Activated CD8-positive, alpha-beta T cell treated with anti-CD3 and anti-CD28 coated beads for 36 hours (primary cell): ENCODE measurements around the gene SLC46A3. TPM values are rescaled to one million over a fixed set of nuclear protein-coding genes. Genes with fewer than 3 reads are reported as not detected.

ENCODE experiments used
- ATAC-seq: fragments of 200-7000 bp; cut with Tn5 transposase; one replicate; pipeline ENCODE4 v1.10.0; 2021; ENCODE audit warnings: mild to moderate bottlenecking, moderate library complexity
- CTCF ChIA-PET: fragments of 350-600 bp; sonication (Branson Sonifier 250); formaldehyde crosslinking; loops from one replicate; lab custom pipeline; 2021; ENCODE audit warnings: antibody characterized with exemption; lab: Charles Lee
- POLR2A ChIA-PET: fragments of 350-600 bp; sonication (Branson Sonifier 250); formaldehyde crosslinking; loops from one replicate; lab custom pipeline; 2021; ENCODE audit warnings: antibody characterized with exemption; lab: Charles Lee
- DNase-seq: peaks from one replicate; pipeline ENCODE4 v3.0.0-alpha.2; 2020
- H3K27ac Mint-ChIP-seq: one replicate; pipeline ENCODE4 v1.8.0; 2021; ENCODE audit warnings: mild to moderate bottlenecking, mixed read lengths
- H3K27me3 Mint-ChIP-seq: one replicate; pipeline ENCODE4 v1.8.0; 2021; ENCODE audit warnings: mixed read lengths
- H3K36me3 Mint-ChIP-seq: one replicate; pipeline ENCODE4 v1.8.0; 2021; ENCODE audit warnings: low read depth, mixed read lengths
- H3K4me1 Mint-ChIP-seq: one replicate; pipeline ENCODE4 v1.8.0; 2021; ENCODE audit warnings: low read depth, mixed read lengths
- H3K4me3 Mint-ChIP-seq: one replicate; pipeline ENCODE4 v1.8.0; 2021; ENCODE audit warnings: mild to moderate bottlenecking, moderate library complexity, mixed read lengths
- H3K9me3 Mint-ChIP-seq: one replicate; pipeline ENCODE4 v1.8.0; 2021; ENCODE audit warnings: mixed read lengths
- intact Hi-C: fragments of 100-400 bp; cut with micrococcal nuclease; formaldehyde crosslinking; loops from one replicate; pipeline ENCODE4 v1.10.0; 2022
- total RNA-seq, 2 experiments: library from RNA; stranded (reverse); gene quantifications; one replicate each; pipeline ENCODE4 v1.2.3, GENCODE V29; 2021
- TF ChIP-seq, protein P1 (sequence below): fragments of 200-600 bp; IDR thresholded peaks from one replicate; pipeline ENCODE4 v1.8.0; 2022; ENCODE audit warnings: antibody characterized with exemption, mild to moderate bottlenecking

Gene SLC46A3
- total RNA-seq, 2 experiments from 2014 or later, result 3.2 to 3.4 TPM

DNA sequence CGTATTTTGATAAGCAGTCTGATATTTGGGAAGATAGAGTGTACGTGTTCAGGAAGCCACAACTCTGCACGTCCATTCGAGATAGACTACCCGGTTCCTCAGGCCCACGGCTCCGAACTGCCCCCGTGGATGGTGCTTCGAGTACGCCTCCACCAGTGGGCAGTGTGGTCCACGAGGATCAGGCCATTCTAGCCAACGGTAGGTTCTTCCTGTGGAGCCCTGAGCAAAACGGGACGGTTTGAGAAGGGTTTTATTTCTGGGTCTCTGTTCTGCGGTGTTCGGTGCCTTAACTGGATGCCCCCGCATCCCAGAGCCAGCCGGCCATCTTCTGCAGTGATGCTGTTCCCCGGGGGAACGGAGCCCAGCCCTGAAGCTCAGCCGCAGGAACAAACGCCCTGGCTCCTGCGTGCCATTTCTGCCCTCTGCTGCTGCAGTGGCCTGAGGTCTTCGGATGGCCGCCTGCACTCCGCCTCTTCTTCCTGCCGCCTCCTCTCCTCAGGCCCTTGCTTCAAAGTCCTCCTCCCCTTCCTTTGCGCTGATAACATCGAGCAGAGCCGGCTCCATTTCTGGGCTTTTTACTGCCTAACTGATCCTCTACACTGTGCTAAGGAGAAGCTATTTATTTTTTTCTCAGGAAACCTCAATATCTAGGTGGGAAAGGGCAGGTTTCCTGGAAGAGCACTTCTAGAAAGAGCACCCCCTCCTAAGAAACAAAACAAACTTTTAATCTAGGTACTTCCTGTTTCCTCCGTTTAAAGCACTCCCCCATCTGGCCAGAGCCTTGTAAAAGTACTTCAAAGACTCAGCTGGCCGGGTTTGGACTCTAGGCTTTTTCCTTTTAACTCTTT, 36.2 kb upstream of the SLC46A3 start:
- Mint-ChIP-seq H3K4me3 (peak overlapping the region; percentile 44), H3K27ac (peak overlapping the region; percentile 66), H3K27me3 (no peaks in the 10 kb centered on the region), H3K36me3 (no peaks in the 10 kb centered on the region), H3K4me1 (peaks cover 11% of the 10 kb centered on the region), H3K9me3 (peaks cover 17% of the 10 kb centered on the region)
- ChIA-PET CTCF (no interaction called here), POLR2A (no interaction called here)
- intact Hi-C loops, result no loop called here
- ATAC-seq (peak; percentile 58), DNase-seq (peak; percentile 15)
- TF ChIP-seq, protein P1, sequence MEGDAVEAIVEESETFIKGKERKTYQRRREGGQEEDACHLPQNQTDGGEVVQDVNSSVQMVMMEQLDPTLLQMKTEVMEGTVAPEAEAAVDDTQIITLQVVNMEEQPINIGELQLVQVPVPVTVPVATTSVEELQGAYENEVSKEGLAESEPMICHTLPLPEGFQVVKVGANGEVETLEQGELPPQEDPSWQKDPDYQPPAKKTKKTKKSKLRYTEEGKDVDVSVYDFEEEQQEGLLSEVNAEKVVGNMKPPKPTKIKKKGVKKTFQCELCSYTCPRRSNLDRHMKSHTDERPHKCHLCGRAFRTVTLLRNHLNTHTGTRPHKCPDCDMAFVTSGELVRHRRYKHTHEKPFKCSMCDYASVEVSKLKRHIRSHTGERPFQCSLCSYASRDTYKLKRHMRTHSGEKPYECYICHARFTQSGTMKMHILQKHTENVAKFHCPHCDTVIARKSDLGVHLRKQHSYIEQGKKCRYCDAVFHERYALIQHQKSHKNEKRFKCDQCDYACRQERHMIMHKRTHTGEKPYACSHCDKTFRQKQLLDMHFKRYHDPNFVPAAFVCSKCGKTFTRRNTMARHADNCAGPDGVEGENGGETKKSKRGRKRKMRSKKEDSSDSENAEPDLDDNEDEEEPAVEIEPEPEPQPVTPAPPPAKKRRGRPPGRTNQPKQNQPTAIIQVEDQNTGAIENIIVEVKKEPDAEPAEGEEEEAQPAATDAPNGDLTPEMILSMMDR, result no peak

DNA sequence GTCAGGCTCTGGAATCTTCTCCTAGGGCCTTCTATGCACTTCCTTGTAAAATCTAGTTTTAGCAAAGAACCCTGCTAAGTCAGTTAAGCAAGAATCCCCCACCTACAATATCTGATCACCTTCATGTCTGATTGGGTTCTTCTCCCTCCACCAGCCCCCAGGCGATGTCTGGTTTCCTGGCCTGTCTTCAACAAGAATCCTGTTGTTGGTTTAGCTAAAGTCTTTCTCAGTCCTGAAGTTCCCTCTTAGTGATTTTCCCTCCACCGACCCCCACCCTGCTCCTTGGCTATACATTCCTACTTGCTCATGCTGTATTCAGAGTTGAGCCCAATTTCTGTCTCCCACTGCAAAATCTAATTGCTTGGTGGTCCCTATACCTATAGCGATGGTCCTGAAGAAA, 35.2 kb upstream of the SLC46A3 start:
- CTCF ChIA-PET, result no interaction called here
- POLR2A ChIA-PET, result no interaction called here
- peaks cover 11% of the 10 kb centered on the region for H3K4me1 Mint-ChIP-seq

DNA sequence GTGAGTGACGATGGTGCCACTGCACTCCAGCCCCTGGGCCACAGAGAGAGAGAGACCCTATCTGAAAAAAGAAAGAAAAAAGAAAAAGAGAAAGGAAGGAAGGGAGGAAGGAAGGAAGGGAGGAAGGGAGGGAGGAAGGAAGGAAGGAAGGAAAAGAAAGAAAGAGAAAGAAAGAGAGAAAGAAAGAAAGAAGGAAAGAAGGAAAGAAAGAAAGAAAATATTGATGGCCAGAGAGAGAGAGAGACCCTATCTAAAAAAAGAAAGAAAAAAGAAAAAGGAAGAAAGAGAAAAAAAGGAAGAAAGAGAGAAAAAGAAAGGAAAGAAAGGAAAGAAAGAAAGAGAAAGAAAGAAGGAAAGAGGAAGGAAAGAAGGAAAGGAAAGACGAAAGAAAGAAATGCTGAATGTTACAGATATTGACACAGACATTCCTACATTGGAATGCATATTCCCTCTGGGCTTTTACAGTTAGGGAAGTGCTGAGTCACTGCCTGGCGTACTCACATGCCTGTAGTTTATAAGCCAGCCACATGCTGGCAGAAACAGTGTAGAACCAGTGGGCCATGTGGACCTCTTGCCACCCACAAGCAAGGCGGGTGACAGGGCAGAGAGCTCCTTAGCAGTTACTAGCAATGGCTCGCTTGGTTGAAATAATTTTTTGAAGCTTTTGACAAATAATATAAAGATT, 34.6 kb upstream of the SLC46A3 start:
- Mint-ChIP-seq H3K4me3 (no peak overlapping the region), H3K27me3 (peaks cover 3% of the 10 kb centered on the region), H3K36me3 (no peaks in the 10 kb centered on the region), H3K9me3 (peaks cover 7% of the 10 kb centered on the region), H3K4me1 (peaks cover 11% of the 10 kb centered on the region), H3K27ac (no peak overlapping the region)
- TF ChIP-seq, protein P1, result peak; percentile 19
- intact Hi-C loops, result no loop called here
- ChIA-PET POLR2A (no interaction called here), CTCF (no interaction called here)
- ATAC-seq (no peak), DNase-seq (no peak)

More for the DNA sequence above, 35.2 kb upstream of the SLC46A3 start:
- Mint-ChIP-seq H3K36me3 (no peaks in the 10 kb centered on the region), H3K27ac (no peak overlapping the region), H3K4me3 (no peak overlapping the region), H3K9me3 (peaks cover 10% of the 10 kb centered on the region), H3K27me3 (peaks cover 3% of the 10 kb centered on the region)
- intact Hi-C loops, result no loop called here
- TF ChIP-seq, protein P1, result no peak
- no peak for DNase-seq
- no peak for ATAC-seq

DNA sequence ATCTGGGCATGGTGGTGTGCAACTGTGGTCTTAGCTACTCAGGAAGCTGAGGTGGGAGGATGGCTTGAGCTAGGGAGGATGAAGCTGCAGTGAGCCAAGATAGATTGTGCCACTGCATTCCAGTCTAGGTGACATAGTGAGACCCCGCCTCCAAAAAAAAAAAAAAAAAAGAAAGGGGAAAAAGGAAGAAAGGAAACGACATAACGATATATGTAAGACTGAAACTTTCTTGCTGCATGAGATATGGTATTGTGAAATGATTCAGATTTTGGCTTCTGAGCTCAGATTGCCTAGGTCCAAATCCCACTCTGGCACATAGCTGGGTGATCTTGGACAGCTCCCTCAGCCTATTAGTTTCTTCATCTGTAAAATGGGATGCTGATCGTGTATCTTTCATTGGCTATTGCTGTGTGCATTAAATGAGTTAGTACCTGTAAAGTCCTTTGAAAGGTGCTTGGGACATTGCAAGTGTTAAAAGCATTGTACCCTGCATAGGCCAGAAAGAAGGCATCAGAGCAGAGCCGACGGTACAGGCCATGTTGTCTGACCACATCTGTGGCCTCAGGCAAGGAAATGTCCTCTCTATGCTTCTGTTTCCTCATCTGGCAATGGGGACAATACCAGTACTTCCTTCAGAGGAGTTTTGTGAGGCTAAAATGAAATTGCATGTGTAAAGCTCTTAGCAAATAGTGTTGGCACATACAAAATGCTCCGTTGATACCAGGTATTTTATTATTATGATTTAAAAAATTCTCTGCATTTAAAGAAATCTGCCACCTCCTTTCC, 32.6 kb upstream of the SLC46A3 start:
- H3K4me3 Mint-ChIP-seq, result no peak overlapping the region
- ChIA-PET POLR2A (no interaction called here), CTCF (interaction anchor here (0.9 kb wide), 1 partner anchor 45 kb away, joined by 3 read pairs; no protein-coding TSS in a partner anchor)
- H3K27ac Mint-ChIP-seq, result no peak overlapping the region
- H3K27me3 Mint-ChIP-seq, result peaks cover 3% of the 10 kb centered on the region
- intact Hi-C loops, result no loop called here
- ATAC-seq, result no peak
- H3K9me3 Mint-ChIP-seq, result no peaks in the 10 kb centered on the region
- DNase-seq, result no peak
- TF ChIP-seq, protein P1, result no peak
- no peaks in the 10 kb centered on the region for H3K36me3 Mint-ChIP-seq
- H3K4me1 Mint-ChIP-seq, result peaks cover 11% of the 10 kb centered on the region
